ENCODE measurements around the gene TARS2.

Gene TARS2

DNA sequence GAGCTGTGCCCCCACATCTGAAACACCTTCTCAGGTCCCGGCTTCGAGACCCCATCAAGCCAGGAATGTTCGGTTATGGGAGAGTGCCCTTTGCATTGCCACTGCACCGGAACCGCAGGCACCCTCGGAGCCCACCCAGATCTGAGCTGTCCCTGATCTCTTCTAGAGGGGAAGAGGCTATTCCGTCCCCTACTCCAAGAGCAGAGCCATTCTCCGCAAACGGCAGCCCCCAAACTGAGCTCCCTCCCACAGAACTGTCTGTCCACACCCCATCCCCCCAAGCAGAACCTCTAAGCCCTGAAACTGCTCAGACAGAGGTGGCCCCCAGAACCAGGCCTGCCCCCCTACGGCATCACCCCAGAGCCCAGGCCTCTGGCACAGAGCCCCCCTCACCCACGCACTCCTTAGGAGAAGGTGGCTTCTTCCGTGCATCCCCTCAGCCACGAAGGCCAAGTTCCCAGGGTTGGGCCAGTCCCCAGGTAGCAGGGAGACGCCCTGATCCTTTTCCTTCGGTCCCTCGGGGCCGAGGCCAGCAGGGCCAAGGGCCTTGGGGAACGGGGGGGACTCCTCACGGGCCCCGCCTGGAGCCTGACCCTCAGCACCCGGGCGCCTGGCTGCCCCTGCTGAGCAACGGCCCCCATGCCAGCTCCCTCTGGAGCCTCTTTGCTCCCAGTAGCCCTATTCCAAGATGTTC is 66.3 kb downstream of the TARS2 start:
- DNase-seq (ENCODE audit: low read depth): no peak
- TF ChIP-seq, protein P1, sequence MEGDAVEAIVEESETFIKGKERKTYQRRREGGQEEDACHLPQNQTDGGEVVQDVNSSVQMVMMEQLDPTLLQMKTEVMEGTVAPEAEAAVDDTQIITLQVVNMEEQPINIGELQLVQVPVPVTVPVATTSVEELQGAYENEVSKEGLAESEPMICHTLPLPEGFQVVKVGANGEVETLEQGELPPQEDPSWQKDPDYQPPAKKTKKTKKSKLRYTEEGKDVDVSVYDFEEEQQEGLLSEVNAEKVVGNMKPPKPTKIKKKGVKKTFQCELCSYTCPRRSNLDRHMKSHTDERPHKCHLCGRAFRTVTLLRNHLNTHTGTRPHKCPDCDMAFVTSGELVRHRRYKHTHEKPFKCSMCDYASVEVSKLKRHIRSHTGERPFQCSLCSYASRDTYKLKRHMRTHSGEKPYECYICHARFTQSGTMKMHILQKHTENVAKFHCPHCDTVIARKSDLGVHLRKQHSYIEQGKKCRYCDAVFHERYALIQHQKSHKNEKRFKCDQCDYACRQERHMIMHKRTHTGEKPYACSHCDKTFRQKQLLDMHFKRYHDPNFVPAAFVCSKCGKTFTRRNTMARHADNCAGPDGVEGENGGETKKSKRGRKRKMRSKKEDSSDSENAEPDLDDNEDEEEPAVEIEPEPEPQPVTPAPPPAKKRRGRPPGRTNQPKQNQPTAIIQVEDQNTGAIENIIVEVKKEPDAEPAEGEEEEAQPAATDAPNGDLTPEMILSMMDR (IDR thresholded peaks at IDR 0.05; ENCODE audit: control insufficient read depth, insufficient read depth, low read depth, low read length, missing control alignments): no peak

DNA sequence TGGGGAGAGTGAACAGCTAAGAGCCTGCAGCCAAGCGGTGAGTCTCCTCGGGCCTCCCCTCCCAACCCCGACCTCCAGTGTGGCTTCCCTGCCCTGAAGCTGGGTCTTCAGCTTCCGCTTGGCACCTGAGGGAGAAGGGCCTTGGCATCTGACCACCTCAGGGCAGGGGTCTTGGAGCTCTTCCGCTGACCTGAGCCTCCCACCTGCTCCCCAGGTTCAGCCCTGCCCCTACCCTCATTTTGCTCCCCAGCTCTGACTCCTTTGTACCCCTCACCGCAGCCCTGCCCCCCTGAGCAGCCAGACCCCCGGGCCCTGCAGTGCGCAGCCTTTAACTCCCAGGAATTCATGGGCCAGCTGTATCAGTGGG is 66.8 kb downstream of the TARS2 start:
- TF ChIP-seq, protein P1 (IDR thresholded peaks at IDR 0.05; ENCODE audit: control insufficient read depth, insufficient read depth, low read depth, low read length, missing control alignments): no peak
- H3K4me3 ChIP-seq (ENCODE audit: control insufficient read depth, low read depth, low read length): no peak overlapping the region
- DNase-seq (ENCODE audit: low read depth): no peak

More for the DNA sequence above, 66.3 kb downstream of the TARS2 start:
- no peak overlapping the region for H3K4me3 ChIP-seq (ENCODE audit: control insufficient read depth, low read depth, low read length)

DNA sequence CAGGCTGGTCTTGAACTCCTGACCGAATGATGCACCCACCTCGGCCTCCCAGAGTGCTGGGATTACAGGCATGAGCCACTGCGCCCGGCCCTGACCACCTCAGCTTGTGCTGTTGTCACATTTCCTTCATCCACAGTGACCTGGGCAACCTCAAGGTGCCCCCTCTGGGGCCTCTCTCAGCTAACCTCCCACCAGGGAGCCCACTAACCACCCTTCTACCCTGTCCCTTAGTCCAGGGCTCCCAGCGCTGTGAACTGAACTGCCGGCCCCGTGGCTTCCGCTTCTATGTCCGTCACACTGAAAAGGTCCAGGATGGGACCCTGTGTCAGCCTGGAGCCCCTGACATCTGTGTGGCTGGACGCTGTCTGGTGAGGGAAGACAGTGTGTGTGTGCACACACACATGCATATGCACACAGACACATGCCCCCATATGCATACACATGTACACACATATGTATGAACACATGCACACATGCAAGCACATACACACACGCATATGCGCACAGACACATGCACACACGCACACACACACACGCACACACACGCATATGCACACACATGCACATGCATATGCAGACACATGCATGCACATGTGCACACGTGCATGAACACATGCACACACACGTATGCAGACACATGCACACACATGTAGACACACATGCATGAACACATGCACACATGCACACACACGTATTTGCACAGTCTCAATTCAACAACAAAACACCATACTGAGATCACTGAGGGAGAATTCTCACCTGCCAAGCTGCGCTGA is 68.2 kb downstream of the TARS2 start:
- no peak for DNase-seq (ENCODE audit: low read depth)
- TF ChIP-seq, protein P1 (IDR thresholded peaks at IDR 0.05; ENCODE audit: control insufficient read depth, insufficient read depth, low read depth, low read length, missing control alignments): no peak
- no peak overlapping the region for H3K4me3 ChIP-seq (ENCODE audit: control insufficient read depth, low read depth, low read length)

DNA sequence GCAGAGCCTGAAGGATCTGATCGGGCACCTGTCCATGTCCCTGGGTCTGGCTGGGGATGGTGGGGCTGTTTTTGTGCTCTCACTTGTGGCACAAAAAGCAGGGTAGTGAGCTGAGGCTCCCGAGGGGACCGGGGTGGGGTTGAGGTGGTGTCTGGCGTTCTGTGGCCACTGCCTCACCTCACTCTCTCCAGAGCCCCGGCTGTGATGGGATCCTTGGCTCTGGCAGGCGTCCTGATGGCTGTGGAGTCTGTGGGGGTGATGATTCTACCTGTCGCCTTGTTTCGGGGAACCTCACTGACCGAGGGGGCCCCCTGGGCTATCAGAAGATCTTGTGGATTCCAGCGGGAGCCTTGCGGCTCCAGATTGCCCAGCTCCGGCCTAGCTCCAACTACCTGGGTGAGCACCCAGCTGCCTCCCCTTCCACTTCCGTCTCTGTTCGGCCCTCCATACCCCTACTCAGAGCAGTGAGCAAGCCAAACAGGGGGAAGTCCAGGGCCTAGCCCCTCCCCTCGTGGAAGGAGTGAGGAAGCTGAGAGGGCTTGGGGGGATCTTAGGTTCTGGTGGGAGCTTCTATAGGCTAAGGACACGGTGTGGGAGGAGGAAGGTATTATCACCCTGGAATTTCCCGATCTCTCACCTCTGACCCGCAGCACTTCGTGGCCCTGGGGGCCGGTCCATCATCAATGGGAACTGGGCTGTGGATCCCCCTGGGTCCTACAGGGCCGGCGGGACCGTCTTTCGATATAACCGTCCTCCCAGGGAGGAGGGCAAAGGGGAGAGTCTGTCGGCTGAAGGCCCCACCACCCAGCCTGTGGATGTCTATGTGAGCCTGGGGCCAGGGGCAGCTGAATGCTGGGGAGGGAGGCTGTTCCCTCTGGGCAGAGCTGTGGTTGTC is 69.0 kb downstream of the TARS2 start:
- DNase-seq (ENCODE audit: low read depth): no peak
- no peak overlapping the region for H3K4me3 ChIP-seq (ENCODE audit: control insufficient read depth, low read depth, low read length)
- TF ChIP-seq, protein P1 (IDR thresholded peaks at IDR 0.05; ENCODE audit: control insufficient read depth, insufficient read depth, low read depth, low read length, missing control alignments): no peak

DNA sequence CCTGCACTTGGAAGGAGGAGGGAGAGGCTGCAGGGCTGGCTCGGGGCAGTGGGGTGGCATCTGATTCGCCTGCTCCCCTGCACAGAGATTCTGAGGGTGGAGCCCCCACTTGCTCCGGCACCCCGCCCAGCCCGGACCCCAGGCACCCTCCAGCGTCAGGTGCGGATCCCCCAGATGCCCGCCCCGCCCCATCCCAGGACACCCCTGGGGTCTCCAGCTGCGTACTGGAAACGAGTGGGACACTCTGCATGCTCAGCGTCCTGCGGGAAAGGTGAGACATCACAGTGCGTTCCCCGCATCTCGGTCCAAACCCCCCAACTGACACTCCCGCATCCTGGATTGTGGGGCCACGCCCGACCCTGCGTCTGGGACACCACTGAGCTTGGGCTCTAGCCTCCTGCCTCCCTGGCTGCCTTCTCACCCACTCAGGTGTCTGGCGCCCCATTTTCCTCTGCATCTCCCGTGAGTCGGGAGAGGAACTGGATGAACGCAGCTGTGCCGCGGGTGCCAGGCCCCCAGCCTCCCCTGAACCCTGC is 69.9 kb downstream of the TARS2 start:
- TF ChIP-seq, protein P1 (IDR thresholded peaks at IDR 0.05; ENCODE audit: control insufficient read depth, insufficient read depth, low read depth, low read length, missing control alignments): no peak
- no peak overlapping the region for H3K4me3 ChIP-seq (ENCODE audit: control insufficient read depth, low read depth, low read length)
- no peak for DNase-seq (ENCODE audit: low read depth)
